Measurements from ENCODE around the gene FLT1.
A peak's percentile ranks its signal among the peaks of the same experiment; 100 is the strongest.

The FLT1 gene

DNA sequence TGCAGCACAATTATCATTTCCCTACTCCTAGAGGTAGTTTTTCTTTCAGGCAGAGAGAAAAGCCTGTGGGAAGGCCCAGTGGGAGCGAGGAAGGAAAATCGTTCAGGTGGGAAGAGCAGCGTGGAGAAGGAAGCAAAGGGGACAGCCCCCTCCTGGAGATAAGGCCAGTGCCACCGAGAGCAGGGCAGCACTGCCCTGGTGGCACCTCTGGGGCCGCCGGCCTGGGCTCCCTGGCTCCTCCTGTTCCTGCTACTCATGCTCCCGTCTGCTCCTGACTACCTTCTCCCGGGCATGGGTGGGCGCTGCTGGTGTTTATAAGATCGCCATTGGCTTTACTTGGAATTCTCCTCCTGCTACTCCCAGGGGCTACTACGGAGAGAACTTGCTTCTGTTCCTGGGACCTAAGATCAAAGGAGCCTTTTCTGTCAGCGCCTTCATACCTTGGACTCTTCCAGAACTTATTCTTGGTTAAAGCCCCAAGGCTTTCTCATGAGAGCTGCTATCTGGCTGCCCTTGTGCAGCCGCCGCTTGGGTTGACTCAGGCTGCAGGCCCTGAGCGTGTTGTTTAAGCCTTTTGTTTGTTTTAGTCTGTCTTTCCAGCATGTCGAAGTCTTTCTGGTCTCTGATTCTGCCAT lies 3.7 kb upstream of the FLT1 start:
- no peak overlapping the region for H3K4me3 ChIP-seq (ENCODE audit: low read length)
- DNase-seq (ENCODE audit: low read depth), result no peak
- TF ChIP-seq, protein P1, sequence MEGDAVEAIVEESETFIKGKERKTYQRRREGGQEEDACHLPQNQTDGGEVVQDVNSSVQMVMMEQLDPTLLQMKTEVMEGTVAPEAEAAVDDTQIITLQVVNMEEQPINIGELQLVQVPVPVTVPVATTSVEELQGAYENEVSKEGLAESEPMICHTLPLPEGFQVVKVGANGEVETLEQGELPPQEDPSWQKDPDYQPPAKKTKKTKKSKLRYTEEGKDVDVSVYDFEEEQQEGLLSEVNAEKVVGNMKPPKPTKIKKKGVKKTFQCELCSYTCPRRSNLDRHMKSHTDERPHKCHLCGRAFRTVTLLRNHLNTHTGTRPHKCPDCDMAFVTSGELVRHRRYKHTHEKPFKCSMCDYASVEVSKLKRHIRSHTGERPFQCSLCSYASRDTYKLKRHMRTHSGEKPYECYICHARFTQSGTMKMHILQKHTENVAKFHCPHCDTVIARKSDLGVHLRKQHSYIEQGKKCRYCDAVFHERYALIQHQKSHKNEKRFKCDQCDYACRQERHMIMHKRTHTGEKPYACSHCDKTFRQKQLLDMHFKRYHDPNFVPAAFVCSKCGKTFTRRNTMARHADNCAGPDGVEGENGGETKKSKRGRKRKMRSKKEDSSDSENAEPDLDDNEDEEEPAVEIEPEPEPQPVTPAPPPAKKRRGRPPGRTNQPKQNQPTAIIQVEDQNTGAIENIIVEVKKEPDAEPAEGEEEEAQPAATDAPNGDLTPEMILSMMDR (IDR thresholded peaks at IDR 0.05; ENCODE audit: insufficient read depth, low read depth, low read length, missing control alignments), result no peak

DNA sequence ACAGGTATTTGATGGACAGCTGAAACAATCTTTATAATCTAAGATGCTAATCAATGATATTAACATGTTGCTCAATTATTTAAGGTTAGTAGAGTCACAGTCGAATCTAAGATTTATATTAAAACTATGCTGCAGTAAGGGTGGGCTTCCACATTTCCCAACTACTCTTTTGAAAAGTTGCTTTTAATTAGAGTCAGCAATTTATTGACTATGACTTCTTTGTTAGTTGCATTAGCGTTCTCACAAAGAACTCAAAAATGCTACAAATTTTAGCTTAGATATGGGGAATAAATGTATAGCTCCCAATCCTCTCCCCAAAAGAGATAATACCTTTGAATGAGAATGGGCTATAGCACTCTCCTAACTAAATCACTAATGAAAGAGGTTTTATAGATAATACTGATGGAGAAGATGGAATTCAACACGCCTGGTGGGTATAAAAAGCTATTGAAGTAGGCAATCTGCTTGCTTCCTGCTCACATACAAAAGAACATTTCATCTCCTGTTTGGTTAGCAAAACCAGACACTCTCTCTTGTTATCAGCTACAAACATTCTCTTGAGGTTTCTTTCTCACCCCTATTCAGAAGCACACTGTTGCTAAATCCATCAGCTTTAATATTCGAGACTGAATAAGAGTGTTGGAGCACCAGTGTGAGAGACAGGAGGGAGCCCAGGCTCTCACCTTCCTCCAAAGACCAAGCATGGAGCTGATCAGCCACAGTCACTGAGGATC lies 2.4 kb upstream of the FLT1 start:
- H3K4me3 ChIP-seq (ENCODE audit: low read length), result no peak overlapping the region
- TF ChIP-seq, protein P1 (IDR thresholded peaks at IDR 0.05; ENCODE audit: insufficient read depth, low read depth, low read length, missing control alignments), result no peak
- DNase-seq (ENCODE audit: low read depth), result no peak

DNA sequence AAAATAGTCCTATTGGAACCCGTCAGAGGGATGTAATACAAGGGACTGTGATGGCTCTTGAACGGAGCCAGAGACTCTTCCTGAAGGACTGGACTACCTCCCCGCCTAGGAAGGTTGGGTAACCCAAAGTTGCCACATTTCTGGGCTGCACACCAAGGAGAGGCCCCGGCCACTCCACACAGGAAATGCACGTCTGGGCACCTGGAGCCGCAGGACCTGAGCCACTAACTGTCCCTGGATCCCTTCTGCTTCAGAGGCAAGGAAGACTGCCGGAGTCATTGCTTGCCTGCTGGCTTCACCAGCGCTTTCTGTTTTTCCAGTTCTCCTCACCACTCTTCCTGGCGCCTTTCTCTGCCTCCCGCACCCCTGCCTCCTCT lies 1.2 kb upstream of the FLT1 start:
- TF ChIP-seq, protein P1 (IDR thresholded peaks at IDR 0.05; ENCODE audit: insufficient read depth, low read depth, low read length, missing control alignments), result no peak
- H3K4me3 ChIP-seq (ENCODE audit: low read length), result no peak overlapping the region
- peak; percentile 23 for DNase-seq (ENCODE audit: low read depth)

DNA sequence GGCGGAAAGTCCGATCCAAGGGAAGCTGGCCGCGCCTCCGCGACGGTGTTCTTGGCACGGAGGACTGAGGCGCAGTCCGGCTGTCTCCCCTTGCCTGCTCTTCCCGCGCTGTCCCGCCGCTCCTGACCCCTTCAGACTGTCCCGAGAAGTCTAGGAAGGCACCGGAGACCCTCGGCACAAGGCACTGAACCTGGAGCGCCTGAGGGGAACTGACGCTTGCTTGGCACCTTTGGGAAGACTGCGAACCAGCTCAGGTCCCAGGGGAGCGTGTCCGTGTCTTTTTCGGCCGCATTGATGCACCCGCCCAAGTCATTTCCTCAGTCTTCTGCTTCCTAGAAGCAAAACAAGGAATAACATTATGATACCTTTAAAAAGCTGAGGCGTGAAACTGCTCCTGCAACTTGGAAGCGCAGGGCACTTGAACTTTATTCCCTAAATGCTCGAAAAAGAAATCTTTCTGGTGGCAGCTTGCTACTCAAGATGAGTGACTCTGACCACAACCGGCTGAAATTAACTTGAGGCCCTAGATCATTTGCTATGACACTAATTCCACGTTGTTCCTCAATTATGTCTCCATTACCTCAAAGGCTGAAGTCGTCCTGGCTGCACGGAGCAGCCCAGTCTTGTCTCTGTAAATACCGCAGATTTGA lies 735 bp upstream of the FLT1 start:
- DNase-seq (ENCODE audit: low read depth), result no peak
- TF ChIP-seq, protein P1 (IDR thresholded peaks at IDR 0.05; ENCODE audit: insufficient read depth, low read depth, low read length, missing control alignments), result no peak
- no peak overlapping the region for H3K4me3 ChIP-seq (ENCODE audit: low read length)

DNA sequence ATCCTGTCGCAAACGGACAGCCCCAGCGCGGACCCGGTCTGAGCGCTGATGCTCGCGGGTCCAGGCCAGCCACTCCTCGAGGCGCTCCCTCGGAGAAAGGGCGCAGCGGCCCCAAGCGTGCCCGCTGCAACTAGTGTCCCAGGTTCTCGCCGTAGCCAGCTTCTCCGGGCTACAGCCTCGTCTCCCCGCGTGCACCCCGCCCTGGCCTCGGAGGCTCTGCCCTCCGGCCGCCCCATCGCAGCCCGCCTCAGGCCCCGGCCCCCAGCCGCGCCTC lies 487 bp downstream of the FLT1 start:
- no peak for DNase-seq (ENCODE audit: low read depth)
- TF ChIP-seq, protein P1 (IDR thresholded peaks at IDR 0.05; ENCODE audit: insufficient read depth, low read depth, low read length, missing control alignments), result no peak
- H3K4me3 ChIP-seq (ENCODE audit: low read length), result no peak overlapping the region

DNA sequence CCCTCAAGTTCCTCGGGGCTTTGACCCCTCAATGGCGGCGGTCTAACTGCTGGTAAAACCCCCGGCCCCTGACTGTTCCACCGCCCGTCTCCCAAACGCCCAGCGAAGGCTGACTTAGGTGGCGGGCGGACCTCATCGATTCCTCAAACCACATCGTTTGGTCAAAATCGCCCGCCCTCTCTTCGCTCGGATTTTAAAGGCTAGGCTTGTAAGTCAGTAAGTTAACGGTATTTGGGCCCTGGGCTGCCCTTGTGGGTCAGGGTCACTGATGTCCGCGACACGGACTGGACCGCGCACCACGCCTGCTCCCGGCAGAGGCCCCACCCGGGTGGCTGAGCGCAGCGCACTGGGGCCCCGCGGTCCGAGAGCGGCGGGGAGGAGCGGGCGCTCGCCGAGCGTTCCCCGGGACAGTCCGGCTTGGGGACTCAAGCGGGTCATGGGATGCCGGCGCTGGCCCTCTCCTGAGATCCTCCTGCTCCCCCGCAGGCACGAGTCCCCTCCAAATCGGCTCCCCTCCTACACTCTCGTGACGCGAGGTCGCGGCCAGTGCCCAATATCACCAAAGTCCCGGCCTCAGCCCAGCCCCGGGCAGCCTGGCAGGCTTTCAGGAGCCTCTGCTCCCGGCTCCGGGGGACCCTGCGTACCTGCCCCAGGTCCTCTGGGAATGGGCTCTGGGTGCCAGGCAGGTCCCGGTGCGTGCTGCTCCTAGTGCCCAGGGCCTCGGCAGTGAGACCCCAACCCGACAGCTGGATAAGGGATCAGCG lies 1.0 kb downstream of the FLT1 start:
- no peak overlapping the region for H3K4me3 ChIP-seq (ENCODE audit: low read length)
- TF ChIP-seq, protein P1 (IDR thresholded peaks at IDR 0.05; ENCODE audit: insufficient read depth, low read depth, low read length, missing control alignments), result no peak
- no peak for DNase-seq (ENCODE audit: low read depth)

All from epithelial cell of esophagus (primary cell).